Endothelial cell of umbilical vein (primary cell): ENCODE results near the gene HTT-AS. TPM values are rescaled to one million over a fixed set of nuclear protein-coding genes. Genes with fewer than 3 reads are reported as not detected.
A peak's percentile ranks its signal among the peaks of the same experiment; 100 is the strongest.

Source experiments
- BruUV-seq: library from RNA; stranded (reverse); fragments of 400-500 nt; replicated peaks from 2 replicates; lab custom pipeline; 2021; lab: Mats Ljungman, UMichigan
- CTCF ChIA-PET: fragments of 300-600, 350-600 bp; sonication (Branson Sonifier 250); formaldehyde crosslinking; loops from one replicate; lab custom pipeline; 2021; ENCODE audit warnings: antibody characterized with exemption, inconsistent platforms; lab: Charles Lee
- POLR2A ChIA-PET: fragments of 300-600, 350-600 bp; sonication (Branson Sonifier 250); formaldehyde crosslinking; loops from one replicate; lab custom pipeline; 2021; ENCODE audit warnings: antibody characterized with exemption, inconsistent platforms; lab: Charles Lee
- DNase-seq: peaks from one replicate; pipeline ENCODE4 v3.0.0-alpha.2; 2011; ENCODE audit warnings: low read depth, low spot score
- FAIRE-seq: peaks from 2 replicates; lab custom pipeline; 2011; peaks lifted over from hg19 to GRCh38; lab: Jason Lieb, UNC
- H2AFZ ChIP-seq: 2 replicates; pipeline ENCODE4 v1.6.0; 2012; ENCODE audit warnings: low read depth, low read length, control low read depth, inconsistent platforms
- H3K27ac ChIP-seq: 2 replicates; pipeline ENCODE4 v1.5.1; 2011; ENCODE audit warnings: low read depth, mild to moderate bottlenecking, control low read depth, low read length, moderate library complexity; ENCODE audit not compliant: insufficient read depth
- H3K27me3 ChIP-seq, 2 experiments: 2 replicates each; pipeline versions ENCODE4 v1.6.0 to v1.6.1; 2011; ENCODE audit warnings: low read length in 2 of 2, mixed read lengths in 1 of 2; ENCODE audit not compliant: control insufficient read depth in 2 of 2, insufficient read depth in 2 of 2
- H3K36me3 ChIP-seq, 2 experiments: 2 replicates in 1 of 2; 3 replicates in 1 of 2; pipeline ENCODE4 v1.5.1; 2011; ENCODE audit warnings: low read length in 2 of 2, mild to moderate bottlenecking in 1 of 2, moderate library complexity in 1 of 2; ENCODE audit not compliant: control insufficient read depth in 2 of 2, insufficient read depth in 2 of 2; ENCODE audit errors: extremely low read depth in 1 of 2
- H3K4me1 ChIP-seq: 3 replicates; pipeline ENCODE4 v1.5.1; 2011; ENCODE audit warnings: mild to moderate bottlenecking, low read length; ENCODE audit not compliant: control insufficient read depth, insufficient read depth; ENCODE audit errors: extremely low read depth
- H3K4me2 ChIP-seq: 2 replicates; pipeline ENCODE4 v1.6.1; 2011; ENCODE audit warnings: low read length, control low read depth, mixed read lengths; ENCODE audit not compliant: insufficient read depth
- H3K4me3 ChIP-seq, 3 experiments: fragments of 200-600 bp in 1 of 3; sonication (generic), shearing (Covaris generic) in 1 of 3; replicated peaks in 1 of 3; 2 replicates each; pipeline ENCODE4 v1.5.1; 2011 to 2016; ENCODE audit warnings: control low read depth in 3 of 3, low read length in 3 of 3, mild to moderate bottlenecking in 2 of 3, inconsistent platforms in 1 of 3, low read depth in 1 of 3, moderate library complexity in 1 of 3; ENCODE audit not compliant: insufficient read depth in 1 of 3
- H3K79me2 ChIP-seq: 2 replicates; pipeline ENCODE4 v1.6.0; 2012; ENCODE audit warnings: low read length, inconsistent platforms; ENCODE audit not compliant: control insufficient read depth, insufficient read depth
- H3K9ac ChIP-seq: replicated peaks from 2 replicates; pipeline ENCODE3; 2011; ENCODE audit warnings: low read length, control low read depth; ENCODE audit not compliant: insufficient read depth; ENCODE audit errors: extremely low read depth
- H3K9me1 ChIP-seq: replicated peaks from 3 replicates; pipeline ENCODE4 v1.6.0; 2011; ENCODE audit warnings: mild to moderate bottlenecking, low read length; ENCODE audit not compliant: control insufficient read depth, insufficient read depth; ENCODE audit errors: extremely low read depth
- H3K9me3 ChIP-seq: replicated peaks from 2 replicates; pipeline ENCODE4 v1.5.1; 2012; ENCODE audit warnings: low read length, inconsistent platforms; ENCODE audit not compliant: control insufficient read depth, insufficient read depth
- H4K20me1 ChIP-seq: replicated peaks from 2 replicates; pipeline ENCODE3; 2011; ENCODE audit warnings: mild to moderate bottlenecking, low read length; ENCODE audit not compliant: control insufficient read depth, insufficient read depth; ENCODE audit errors: extremely low read depth
- CTCF ChIP-seq, 2 donors: IDR thresholded peaks; 1 replicate in 1 of 2; 2 replicates in 1 of 2; pipeline ENCODE4 v1.5.1; 2011; ENCODE audit warnings: low read length in 2 of 2, mild to moderate bottlenecking in 2 of 2, moderate library complexity in 2 of 2, control low read depth in 1 of 2, inconsistent platforms in 1 of 2, low read depth in 1 of 2; ENCODE audit not compliant: insufficient read depth in 1 of 2; ENCODE audit errors: extremely low read depth in 1 of 2
- FOS ChIP-seq: IDR thresholded peaks from 2 replicates; pipeline ENCODE4 v1.6.1; 2011; ENCODE audit warnings: mild to moderate bottlenecking, low read length, moderate library complexity, borderline replicate concordance; ENCODE audit not compliant: insufficient read depth
- JUN ChIP-seq: IDR thresholded peaks from 2 replicates; pipeline ENCODE4 v1.6.1; 2011; ENCODE audit warnings: borderline replicate concordance, low read depth; ENCODE audit not compliant: insufficient read length, insufficient read depth
- MYC ChIP-seq: IDR thresholded peaks from one replicate; pipeline ENCODE4 v1.6.1; 2011; ENCODE audit warnings: mild to moderate bottlenecking, low read depth, low read length
- POLR2A ChIP-seq: IDR thresholded peaks from 2 replicates; pipeline ENCODE4 v1.6.1; 2012; ENCODE audit warnings: low read depth, mild to moderate bottlenecking, control low read depth, low read length
- dilution Hi-C: fragments of 300-500 bp; cut with MboI; formaldehyde crosslinking; loops from one replicate; pipeline ENCODE4 v1.15.0; 2019; ENCODE audit warnings: low sequenced_read_pairs; ENCODE audit not compliant: extremely low pct_ligation_motif_present
- intact Hi-C: fragments of 100-400 bp; cut with micrococcal nuclease; formaldehyde crosslinking; loops from one replicate; pipeline ENCODE4 v1.10.0; 2022
- polyA plus RNA-seq, 4 experiments: library from polyadenylated mRNA; depleted of rRNA in 3 of 4; stranded (reverse) in 3 of 4; unstranded in 1 of 4; fragments of >200 nt; gene quantifications; 2 replicates each; pipeline versions ENCODE4 v1.2.1 to v1.2.3, GENCODE V29; 2011 to 2012; ENCODE audit warnings: missing spikeins in 1 of 4
- total RNA-seq: library from RNA; stranded (reverse); gene quantifications from 2 replicates; pipeline ENCODE4 v1.2.3, GENCODE V29; 2021

Gene HTT-AS
- total and polyA plus RNA-seq, 2 donors (not counting 3 experiments of a cell fraction or from before 2014, with no cell fraction given): not detected

- H3K4me2 ChIP-seq: peak overlapping the region; percentile 25
- dilution Hi-C loops: no loop called here
- H3K9me3 ChIP-seq: no peaks in the 10 kb centered on the region
- H3K9me1 ChIP-seq: no peaks in the 10 kb centered on the region
- H3K27me3 ChIP-seq: no peaks in the 10 kb centered on the region
- no TSS peak for BruUV-seq
- no peaks in the 10 kb centered on the region for H4K20me1 ChIP-seq
- peaks cover 7% of the 10 kb centered on the region for H3K4me1 ChIP-seq
- ChIA-PET CTCF (interaction anchor here (0.6 to 1.2 kb wide), 2 partner anchors 64 to 490 kb away, joined by 3 read pairs; no protein-coding TSS in a partner anchor), POLR2A (no interaction called here)
- peak overlapping the region in 1 of 3 experiments; percentile 41 for H3K4me3 ChIP-seq
- TF ChIP-seq JUN (no peak), CTCF (IDR thresholded peaks at IDR 0.05; ENCODE audit: extremely low read depth in 1 of 2, insufficient read depth in 1 of 2, low read depth in 1 of 2, low read length in 2 of 2) (no peak), MYC (no peak), POLR2A (no peak), FOS (no peak)
- H3K9ac ChIP-seq: no peak overlapping the region
- H3K36me3 ChIP-seq: no peaks in the 10 kb centered on the region
- intact Hi-C loops: no loop called here
- no peak overlapping the region for H3K27ac ChIP-seq
- H2AFZ ChIP-seq: peak overlapping the region; percentile 93
- DNase-seq (no peak), FAIRE-seq (no peak)
- no peaks in the 10 kb centered on the region for H3K79me2 ChIP-seq
Measured at GRCh38 chr4:3042226-3042625, 32.1 kb downstream of the HTT-AS start.
